ENCODE data around the gene MAP2K4.

DNA sequence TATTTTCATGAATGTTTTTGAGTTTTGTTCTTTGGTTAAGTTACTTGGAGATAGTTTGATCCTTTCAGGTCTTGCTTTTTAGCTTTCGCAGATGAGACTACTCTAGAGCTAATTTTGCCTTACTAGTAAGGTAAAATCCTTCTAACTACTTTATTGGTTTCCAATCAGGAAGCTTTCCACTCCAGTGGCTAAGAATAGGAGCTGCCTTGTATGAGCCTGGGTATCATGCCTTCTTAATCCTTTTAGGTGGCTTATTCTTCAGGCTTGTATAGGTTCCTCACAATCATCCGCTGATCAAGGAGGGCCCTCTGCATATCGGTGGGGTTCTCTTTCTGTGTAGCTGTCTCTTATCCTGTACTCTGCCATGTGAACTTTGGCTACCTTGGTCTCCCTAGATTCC is 53.7 kb downstream of the MAP2K4 start:
- TF ChIP-seq, protein P1, sequence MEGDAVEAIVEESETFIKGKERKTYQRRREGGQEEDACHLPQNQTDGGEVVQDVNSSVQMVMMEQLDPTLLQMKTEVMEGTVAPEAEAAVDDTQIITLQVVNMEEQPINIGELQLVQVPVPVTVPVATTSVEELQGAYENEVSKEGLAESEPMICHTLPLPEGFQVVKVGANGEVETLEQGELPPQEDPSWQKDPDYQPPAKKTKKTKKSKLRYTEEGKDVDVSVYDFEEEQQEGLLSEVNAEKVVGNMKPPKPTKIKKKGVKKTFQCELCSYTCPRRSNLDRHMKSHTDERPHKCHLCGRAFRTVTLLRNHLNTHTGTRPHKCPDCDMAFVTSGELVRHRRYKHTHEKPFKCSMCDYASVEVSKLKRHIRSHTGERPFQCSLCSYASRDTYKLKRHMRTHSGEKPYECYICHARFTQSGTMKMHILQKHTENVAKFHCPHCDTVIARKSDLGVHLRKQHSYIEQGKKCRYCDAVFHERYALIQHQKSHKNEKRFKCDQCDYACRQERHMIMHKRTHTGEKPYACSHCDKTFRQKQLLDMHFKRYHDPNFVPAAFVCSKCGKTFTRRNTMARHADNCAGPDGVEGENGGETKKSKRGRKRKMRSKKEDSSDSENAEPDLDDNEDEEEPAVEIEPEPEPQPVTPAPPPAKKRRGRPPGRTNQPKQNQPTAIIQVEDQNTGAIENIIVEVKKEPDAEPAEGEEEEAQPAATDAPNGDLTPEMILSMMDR (conservative IDR thresholded peaks at IDR 0.05), result no peak
- TF ChIP-seq ZFX (IDR thresholded peaks at IDR 0.05), result no peak
